ENCODE measurements around the gene GPR55.

GPR55 gene

GRCh38 chr2:230889911-230890601 is 35.0 kb downstream of the GPR55 start:
- TF ChIP-seq, protein P1, sequence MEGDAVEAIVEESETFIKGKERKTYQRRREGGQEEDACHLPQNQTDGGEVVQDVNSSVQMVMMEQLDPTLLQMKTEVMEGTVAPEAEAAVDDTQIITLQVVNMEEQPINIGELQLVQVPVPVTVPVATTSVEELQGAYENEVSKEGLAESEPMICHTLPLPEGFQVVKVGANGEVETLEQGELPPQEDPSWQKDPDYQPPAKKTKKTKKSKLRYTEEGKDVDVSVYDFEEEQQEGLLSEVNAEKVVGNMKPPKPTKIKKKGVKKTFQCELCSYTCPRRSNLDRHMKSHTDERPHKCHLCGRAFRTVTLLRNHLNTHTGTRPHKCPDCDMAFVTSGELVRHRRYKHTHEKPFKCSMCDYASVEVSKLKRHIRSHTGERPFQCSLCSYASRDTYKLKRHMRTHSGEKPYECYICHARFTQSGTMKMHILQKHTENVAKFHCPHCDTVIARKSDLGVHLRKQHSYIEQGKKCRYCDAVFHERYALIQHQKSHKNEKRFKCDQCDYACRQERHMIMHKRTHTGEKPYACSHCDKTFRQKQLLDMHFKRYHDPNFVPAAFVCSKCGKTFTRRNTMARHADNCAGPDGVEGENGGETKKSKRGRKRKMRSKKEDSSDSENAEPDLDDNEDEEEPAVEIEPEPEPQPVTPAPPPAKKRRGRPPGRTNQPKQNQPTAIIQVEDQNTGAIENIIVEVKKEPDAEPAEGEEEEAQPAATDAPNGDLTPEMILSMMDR (IDR thresholded peaks at IDR 0.05; ENCODE audit: insufficient read depth, low read depth, low read length, missing control alignments), result no peak
- H3K4me3 ChIP-seq (ENCODE audit: low read length), result no peak overlapping the region
- no peak for DNase-seq (ENCODE audit: low read depth)

GRCh38 chr2:230888824-230889400 is 36.1 kb downstream of the GPR55 start:
- DNase-seq (ENCODE audit: low read depth), result no peak
- no peak overlapping the region for H3K4me3 ChIP-seq (ENCODE audit: low read length)
- TF ChIP-seq, protein P1 (IDR thresholded peaks at IDR 0.05; ENCODE audit: insufficient read depth, low read depth, low read length, missing control alignments), result no peak

GRCh38 chr2:230887342-230887741 is 37.7 kb downstream of the GPR55 start:
- DNase-seq (ENCODE audit: low read depth), result no peak
- no peak overlapping the region for H3K4me3 ChIP-seq (ENCODE audit: low read length)
- TF ChIP-seq, protein P1 (IDR thresholded peaks at IDR 0.05; ENCODE audit: insufficient read depth, low read depth, low read length, missing control alignments), result no peak

DNA sequence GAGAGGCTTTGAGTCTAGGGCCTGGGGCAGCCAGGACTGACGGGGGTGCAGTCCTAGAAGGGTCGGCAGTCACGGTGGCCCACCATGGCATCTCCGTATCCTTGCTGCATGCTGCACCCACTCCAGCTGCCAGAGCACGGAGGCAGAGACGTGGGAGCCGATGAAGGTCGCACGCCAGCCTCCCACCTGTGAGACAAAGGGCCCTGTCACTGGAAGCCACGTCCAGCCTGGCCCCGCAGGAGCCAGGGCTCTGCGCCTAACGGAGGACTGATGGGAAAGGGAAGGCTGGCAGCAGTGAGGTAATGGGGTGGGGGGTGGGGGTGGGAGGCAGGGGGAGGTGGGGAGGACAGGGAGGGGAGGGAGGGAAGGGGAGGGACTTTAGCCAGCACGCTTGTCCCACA is 38.4 kb downstream of the GPR55 start:
- no peak overlapping the region for H3K4me3 ChIP-seq (ENCODE audit: low read length)
- TF ChIP-seq, protein P1 (IDR thresholded peaks at IDR 0.05; ENCODE audit: insufficient read depth, low read depth, low read length, missing control alignments), result no peak
- DNase-seq (ENCODE audit: low read depth), result no peak

GRCh38 chr2:230886206-230886605 is 38.8 kb downstream of the GPR55 start:
- H3K4me3 ChIP-seq (ENCODE audit: low read length), result no peak overlapping the region
- TF ChIP-seq, protein P1 (IDR thresholded peaks at IDR 0.05; ENCODE audit: insufficient read depth, low read depth, low read length, missing control alignments), result no peak
- DNase-seq (ENCODE audit: low read depth), result no peak

DNA sequence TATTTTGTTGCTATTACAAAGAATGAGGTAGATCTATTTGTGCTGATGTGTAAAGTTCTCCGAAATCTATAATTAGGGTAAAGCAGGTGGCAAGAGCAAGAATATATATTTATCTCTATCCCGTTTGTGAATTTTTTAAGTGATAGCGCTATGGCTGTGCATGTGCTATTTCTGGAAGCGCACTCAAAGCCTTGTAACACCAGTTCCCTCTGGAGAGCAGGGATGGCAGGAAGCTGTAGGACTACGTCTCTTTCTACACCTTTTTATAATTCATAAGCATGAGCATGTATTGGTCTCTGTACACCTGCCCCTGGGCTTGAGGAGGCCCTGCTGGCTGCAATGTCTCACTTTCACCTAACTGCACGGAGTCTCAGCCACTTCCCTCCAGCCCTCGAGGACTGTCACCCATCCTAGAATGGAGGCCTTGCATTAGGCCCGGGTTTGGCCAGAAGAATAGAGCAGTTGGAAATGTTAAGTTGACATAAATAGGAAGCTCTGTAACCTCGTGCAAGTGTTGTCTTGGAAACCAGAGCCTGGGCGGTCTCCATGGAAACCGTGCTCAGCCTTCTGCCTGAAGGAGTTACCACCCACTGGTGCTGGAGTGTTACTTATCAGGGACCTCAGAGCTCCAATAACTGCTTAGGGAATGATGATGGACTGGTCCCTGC is 39.4 kb downstream of the GPR55 start:
- TF ChIP-seq, protein P1 (IDR thresholded peaks at IDR 0.05; ENCODE audit: insufficient read depth, low read depth, low read length, missing control alignments), result no peak
- no peak for DNase-seq (ENCODE audit: low read depth)
- no peak overlapping the region for H3K4me3 ChIP-seq (ENCODE audit: low read length)
